Measurements from ENCODE around the gene ANKRD60. TPM values are rescaled to one million over a fixed set of nuclear protein-coding genes. Genes with fewer than 3 reads are reported as not detected.

Gene ANKRD60
- total and polyA plus RNA-seq, 2 donors (not counting 1 experiment from before 2014, with no cell fraction given) = 0.27 TPM; not detected in 1

DNA sequence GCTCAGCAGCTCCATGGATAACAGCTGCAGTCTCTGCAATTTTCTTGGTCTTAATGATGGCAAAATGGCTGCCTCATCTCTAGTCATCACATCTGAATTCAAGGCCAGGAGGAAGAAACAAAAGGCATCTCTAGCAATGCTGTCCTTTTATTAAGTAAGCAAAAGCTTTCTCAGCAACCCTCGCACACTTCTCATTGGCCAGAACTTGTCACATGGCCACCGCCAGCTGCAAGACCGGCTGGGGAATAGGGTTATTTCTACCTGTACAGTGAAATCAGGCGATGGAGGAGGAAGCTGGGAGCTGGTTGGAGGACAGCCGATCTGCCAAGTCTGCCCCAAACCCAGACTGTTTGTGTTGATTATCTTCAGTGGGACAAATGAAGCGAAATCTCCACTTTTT is 33.4 kb downstream of the ANKRD60 start:
- peaks cover 0 to 10% (median 0%) of the 10 kb centered on the region in 3 donors for H3K9me3 ChIP-seq (ENCODE audit: control extremely low read depth in 1 of 3, control insufficient read depth in 2 of 3, insufficient read depth in 1 of 3, low read length in 2 of 3)
- no peak for ATAC-seq (ENCODE audit: low read depth)
- ChIA-PET POLR2A (no interaction called here), CTCF (interaction anchor here (0.8 to 2.0 kb wide), 6 partner anchors 13 to 599 kb away, joined by 3 to 7 read pairs (median 4); no protein-coding TSS in a partner anchor)
- Mint-ChIP-seq H3K27ac (no peak overlapping the region), H3K4me1 (no peaks in the 10 kb centered on the region), H3K4me3 (no peak overlapping the region), H3K9me3 (ENCODE audit: insufficient read depth) (no peaks in the 10 kb centered on the region), H3K27me3 (peaks cover 12% of the 10 kb centered on the region)
- H3K9ac ChIP-seq (ENCODE audit: low read length) = no peak overlapping the region
- no peaks in the 10 kb centered on the region for H3K79me2 ChIP-seq (ENCODE audit: control insufficient read depth, insufficient read depth, low read length)
- no peak overlapping the region for H3K27ac ChIP-seq (ENCODE audit: low read length in 2 of 2)
- 100% methylated on average over 2 of the region's 6 CpGs for WGBS (ENCODE audit: insufficient coverage)
- TF ChIP-seq, protein P1, sequence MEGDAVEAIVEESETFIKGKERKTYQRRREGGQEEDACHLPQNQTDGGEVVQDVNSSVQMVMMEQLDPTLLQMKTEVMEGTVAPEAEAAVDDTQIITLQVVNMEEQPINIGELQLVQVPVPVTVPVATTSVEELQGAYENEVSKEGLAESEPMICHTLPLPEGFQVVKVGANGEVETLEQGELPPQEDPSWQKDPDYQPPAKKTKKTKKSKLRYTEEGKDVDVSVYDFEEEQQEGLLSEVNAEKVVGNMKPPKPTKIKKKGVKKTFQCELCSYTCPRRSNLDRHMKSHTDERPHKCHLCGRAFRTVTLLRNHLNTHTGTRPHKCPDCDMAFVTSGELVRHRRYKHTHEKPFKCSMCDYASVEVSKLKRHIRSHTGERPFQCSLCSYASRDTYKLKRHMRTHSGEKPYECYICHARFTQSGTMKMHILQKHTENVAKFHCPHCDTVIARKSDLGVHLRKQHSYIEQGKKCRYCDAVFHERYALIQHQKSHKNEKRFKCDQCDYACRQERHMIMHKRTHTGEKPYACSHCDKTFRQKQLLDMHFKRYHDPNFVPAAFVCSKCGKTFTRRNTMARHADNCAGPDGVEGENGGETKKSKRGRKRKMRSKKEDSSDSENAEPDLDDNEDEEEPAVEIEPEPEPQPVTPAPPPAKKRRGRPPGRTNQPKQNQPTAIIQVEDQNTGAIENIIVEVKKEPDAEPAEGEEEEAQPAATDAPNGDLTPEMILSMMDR (IDR thresholded peaks at IDR 0.05) = no peak
- no peak for TF ChIP-seq EZH2 (IDR thresholded peaks at IDR 0.05; ENCODE audit: borderline replicate concordance, insufficient read depth, low read depth, low read length, poor library complexity, severe bottlenecking)
- intact Hi-C loops (cut with micrococcal nuclease) = no loop called here
- no peak overlapping the region for H3K4me3 ChIP-seq (ENCODE audit: control extremely low read depth in 1 of 5, extremely low read depth in 1 of 5, insufficient read depth in 1 of 5, low read depth in 2 of 5, low read length in 4 of 5)
- H3K4me1 ChIP-seq (ENCODE audit: control insufficient read depth in 2 of 2, insufficient read depth in 2 of 2, low read length in 2 of 2) = no peaks in the 10 kb centered on the region
- no peak for DNase-seq
- no peaks in the 10 kb centered on the region for H3K36me3 ChIP-seq (replicated peaks in 1 of 2; ENCODE audit: control extremely low read depth in 1 of 2, control insufficient read depth in 1 of 2, extremely low read depth in 1 of 2, insufficient read depth in 2 of 2, low read length in 1 of 2)
- H3K4me2 ChIP-seq (replicated peaks; ENCODE audit: low read depth, low read length, poor library complexity, severe bottlenecking) = no peak overlapping the region
- no peaks in the 10 kb centered on the region for H4K20me1 ChIP-seq (ENCODE audit: control insufficient read depth, insufficient read depth, low read length, poor library complexity, severe bottlenecking)
- H2AFZ ChIP-seq (ENCODE audit: insufficient read depth, low read depth, low read length, poor library complexity, severe bottlenecking) = no peak overlapping the region
- peaks cover 0 to 7% (median 0%) of the 10 kb centered on the region in 4 experiments for H3K27me3 ChIP-seq (replicated peaks in 1 of 4; ENCODE audit: control extremely low read depth in 1 of 4, control insufficient read depth in 3 of 4, insufficient read depth in 4 of 4, low read length in 3 of 4)

DNA sequence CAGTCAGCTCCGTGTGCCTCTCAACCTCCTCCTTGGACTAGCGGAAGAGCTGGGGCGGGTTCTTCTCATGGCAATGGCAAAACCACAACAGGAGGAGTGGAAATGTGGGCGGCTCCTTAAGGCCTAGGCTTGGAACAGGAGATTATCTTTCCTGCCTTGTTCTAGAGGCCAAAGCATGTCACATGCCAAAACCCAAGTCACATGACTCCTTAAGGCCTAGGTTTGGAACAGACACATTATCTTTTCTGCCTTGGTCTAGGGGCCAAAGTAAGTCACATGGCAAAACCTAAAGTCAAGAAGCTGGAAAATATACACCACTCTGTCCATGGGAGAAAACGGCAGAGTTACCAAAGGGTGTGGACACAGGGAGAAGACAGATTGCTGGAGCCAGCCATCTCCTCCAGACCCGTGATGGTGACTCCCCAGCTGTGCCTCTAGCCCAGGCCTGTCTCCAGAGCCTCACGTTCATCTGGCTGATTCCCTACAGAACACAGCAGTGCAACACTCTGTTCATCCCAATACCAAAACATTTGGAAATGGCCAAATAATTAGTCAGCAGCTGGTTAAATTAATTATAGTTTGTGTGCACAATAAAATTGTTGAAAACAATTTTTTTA is 34.2 kb downstream of the ANKRD60 start:
- H3K9me3 Mint-ChIP-seq (ENCODE audit: insufficient read depth) = no peaks in the 10 kb centered on the region
- Histone ChIP-seq H3K9me3 (ENCODE audit: control extremely low read depth in 1 of 3, control insufficient read depth in 2 of 3, insufficient read depth in 1 of 3, low read length in 2 of 3) (peaks cover 0 to 10% (median 0%) of the 10 kb centered on the region in 3 donors), H3K27ac (ENCODE audit: low read length in 2 of 2) (no peak overlapping the region), H3K4me2 (replicated peaks; ENCODE audit: low read depth, low read length, poor library complexity, severe bottlenecking) (no peak overlapping the region), H3K4me1 (ENCODE audit: control insufficient read depth in 2 of 2, insufficient read depth in 2 of 2, low read length in 2 of 2) (no peaks in the 10 kb centered on the region), H3K79me2 (ENCODE audit: control insufficient read depth, insufficient read depth, low read length) (no peaks in the 10 kb centered on the region), H2AFZ (ENCODE audit: insufficient read depth, low read depth, low read length, poor library complexity, severe bottlenecking) (no peak overlapping the region), H3K4me3 (ENCODE audit: control extremely low read depth in 1 of 5, extremely low read depth in 1 of 5, insufficient read depth in 1 of 5, low read depth in 2 of 5, low read length in 4 of 5) (no peak overlapping the region), H4K20me1 (ENCODE audit: control insufficient read depth, insufficient read depth, low read length, poor library complexity, severe bottlenecking) (no peaks in the 10 kb centered on the region), H3K36me3 (replicated peaks in 1 of 2; ENCODE audit: control extremely low read depth in 1 of 2, control insufficient read depth in 1 of 2, extremely low read depth in 1 of 2, insufficient read depth in 2 of 2, low read length in 1 of 2) (no peaks in the 10 kb centered on the region), H3K9ac (ENCODE audit: low read length) (no peak overlapping the region), H3K27me3 (replicated peaks in 1 of 4; ENCODE audit: control extremely low read depth in 1 of 4, control insufficient read depth in 3 of 4, insufficient read depth in 4 of 4, low read length in 3 of 4) (peaks cover 0 to 7% (median 0%) of the 10 kb centered on the region in 4 experiments)
- no peak overlapping the region for H3K4me3 Mint-ChIP-seq
- no peak overlapping the region for H3K27ac Mint-ChIP-seq
- H3K4me1 Mint-ChIP-seq = no peaks in the 10 kb centered on the region
- POLR2A ChIA-PET = no interaction called here
- intact Hi-C loops (cut with micrococcal nuclease) = no loop called here
- TF ChIP-seq EZH2 (IDR thresholded peaks at IDR 0.05; ENCODE audit: borderline replicate concordance, insufficient read depth, low read depth, low read length, poor library complexity, severe bottlenecking) = no peak
- TF ChIP-seq, protein P1 (IDR thresholded peaks at IDR 0.05) = no peak
- CTCF ChIA-PET = interaction anchor here (0.8 to 2.0 kb wide), 6 partner anchors 12 to 598 kb away, joined by 3 to 7 read pairs (median 4); no protein-coding TSS in a partner anchor
- DNase-seq (no peak), ATAC-seq (ENCODE audit: low read depth) (no peak)
- 88% methylated on average over 6 of the region's 7 CpGs for WGBS (ENCODE audit: insufficient coverage)
- peaks cover 9% of the 10 kb centered on the region for H3K27me3 Mint-ChIP-seq

All from B cell (primary cell).